IMR-90 (cell line): ENCODE measurements around the gene TTC28. TPM values are rescaled to one million over a fixed set of nuclear protein-coding genes. Genes with fewer than 3 reads are reported as not detected.

Experiments
- ATAC-seq: fragments of 200-7000 bp; cut with Tn5 transposase; 2 replicates; pipeline ENCODE4 v1.9.1; 2020; ENCODE audit warnings: low read depth, mild to moderate bottlenecking, moderate library complexity
- BruUV-seq: library from RNA; stranded (reverse); fragments of 400-500 nt; replicated peaks from 2 replicates; lab custom pipeline; 2021; lab: Mats Ljungman, UMichigan
- CTCF ChIA-PET: fragments of 300-600 bp; formaldehyde crosslinking; extraction: SDS; loops from one replicate; lab custom pipeline; 2021; ENCODE audit warnings: antibody characterized with exemption; lab: Yijun Ruan, JAX
- POLR2A ChIA-PET: fragments of 300-600 bp; sonication (Branson Sonifier 250); formaldehyde crosslinking; loops from one replicate; lab custom pipeline; 2022; ENCODE audit warnings: antibody characterized with exemption; ENCODE audit not compliant: unreplicated experiment; lab: Charles Lee
- DNase-seq: peaks from one replicate; pipeline ENCODE4 v3.0.0; 2013
- H2AFZ ChIP-seq: replicated peaks from 2 replicates; pipeline ENCODE3; 2013; ENCODE audit warnings: low read length, mild to moderate bottlenecking; ENCODE audit not compliant: poor library complexity
- H2AK5ac ChIP-seq: 2 replicates; pipeline ENCODE4 v1.6.1; 2013; ENCODE audit warnings: low read depth, low read length, inconsistent platforms
- H2AK9ac ChIP-seq: replicated peaks from 2 replicates; pipeline ENCODE3; 2013; ENCODE audit warnings: mild to moderate bottlenecking, low read depth, low read length, moderate library complexity; ENCODE audit not compliant: poor library complexity
- H2BK120ac ChIP-seq: 2 replicates; pipeline ENCODE4 v1.6.1; 2013; ENCODE audit warnings: low read depth, low read length, inconsistent platforms
- H2BK15ac ChIP-seq: 3 replicates; pipeline ENCODE4 v1.6.1; 2013; ENCODE audit warnings: low read depth, low read length, inconsistent platforms
- H2BK20ac ChIP-seq: 2 replicates; pipeline ENCODE4 v1.6.1; 2013; ENCODE audit warnings: low read depth, mild to moderate bottlenecking, inconsistent platforms, low read length, moderate library complexity
- H2BK5ac ChIP-seq: 2 replicates; pipeline ENCODE4 v1.6.1; 2013; ENCODE audit warnings: mild to moderate bottlenecking, low read depth, low read length, inconsistent platforms; ENCODE audit not compliant: poor library complexity, severe bottlenecking
- H3K14ac ChIP-seq: replicated peaks from 2 replicates; pipeline ENCODE4 v1.6.1; 2013; ENCODE audit warnings: low read depth, low read length, inconsistent platforms
- H3K18ac ChIP-seq: 2 replicates; pipeline ENCODE4 v1.6.1; 2013; ENCODE audit warnings: low read depth, low read length, control low read depth
- H3K23ac ChIP-seq: 2 replicates; pipeline ENCODE4 v1.6.1; 2013; ENCODE audit warnings: low read depth, low read length, inconsistent platforms
- H3K27ac ChIP-seq: 2 replicates; pipeline ENCODE4 v1.5.1; 2013; ENCODE audit warnings: mild to moderate bottlenecking, control low read depth, low read length; ENCODE audit not compliant: insufficient read depth
- H3K27me3 ChIP-seq: 2 replicates; pipeline ENCODE4 v1.6.1; 2013; ENCODE audit warnings: low read length; ENCODE audit not compliant: control insufficient read depth, insufficient read depth
- H3K36me3 ChIP-seq: 2 replicates; pipeline ENCODE4 v1.6.1; 2013; ENCODE audit warnings: low read length, mixed read lengths; ENCODE audit not compliant: control insufficient read depth, insufficient read depth
- H3K4ac ChIP-seq: 2 replicates; pipeline ENCODE4 v1.6.1; 2013; ENCODE audit warnings: low read depth, low read length, inconsistent platforms
- H3K4me1 ChIP-seq: 2 replicates; pipeline ENCODE4 v1.6.1; 2013; ENCODE audit warnings: low read length, mixed read lengths; ENCODE audit not compliant: control insufficient read depth, insufficient read depth
- H3K4me2 ChIP-seq: 2 replicates; pipeline ENCODE4 v1.6.1; 2013; ENCODE audit warnings: low read depth, mild to moderate bottlenecking, control low read depth, low read length, moderate library complexity
- H3K4me3 ChIP-seq: 2 replicates; pipeline ENCODE4 v1.5.1; 2013; ENCODE audit warnings: low read depth, mild to moderate bottlenecking, control low read depth, low read length, moderate library complexity; ENCODE audit not compliant: insufficient read depth
- H3K56ac ChIP-seq: 2 replicates; pipeline ENCODE4 v1.6.1; 2013; ENCODE audit warnings: low read length, inconsistent platforms; ENCODE audit not compliant: insufficient read depth; ENCODE audit errors: extremely low read depth
- H3K79me1 ChIP-seq, 2 experiments: 2 replicates each; pipeline ENCODE4 v1.6.1; 2013; ENCODE audit warnings: low read length in 2 of 2, inconsistent platforms in 1 of 2, low read depth in 1 of 2
- H3K9ac ChIP-seq: 2 replicates; pipeline ENCODE4 v1.6.1; 2013; ENCODE audit warnings: low read depth, low read length, control low read depth
- H3K9me1 ChIP-seq: 2 replicates; pipeline ENCODE4 v1.6.1; 2013; ENCODE audit warnings: low read length, inconsistent platforms; ENCODE audit not compliant: insufficient read depth
- H3K9me3 ChIP-seq: 2 replicates; pipeline ENCODE4 v1.6.1; 2013; ENCODE audit warnings: low read length; ENCODE audit not compliant: control insufficient read depth, insufficient read depth
- H4K20me1 ChIP-seq: 2 replicates; pipeline ENCODE4 v1.6.1; 2013; ENCODE audit warnings: low read length, inconsistent platforms; ENCODE audit not compliant: insufficient read depth
- H4K5ac ChIP-seq: 2 replicates; pipeline ENCODE4 v1.6.1; 2013; ENCODE audit warnings: mild to moderate bottlenecking, low read depth, low read length, control low read depth
- H4K8ac ChIP-seq, 2 experiments: 2 replicates each; pipeline ENCODE4 v1.6.1; 2013; ENCODE audit warnings: low read depth in 2 of 2, low read length in 2 of 2, control low read depth in 1 of 2, inconsistent platforms in 1 of 2
- H4K91ac ChIP-seq: 2 replicates; pipeline ENCODE4 v1.6.1; 2013; ENCODE audit warnings: low read depth, low read length, inconsistent platforms; ENCODE audit not compliant: insufficient read depth
- BHLHE40 ChIP-seq: fragments of 150-350 bp; IDR thresholded peaks from 2 replicates; pipeline ENCODE4 v1.6.1; 2016; ENCODE audit warnings: mild to moderate bottlenecking, low read depth, low read length
- CEBPB ChIP-seq: IDR thresholded peaks from 2 replicates; pipeline ENCODE4 v1.6.1; 2012; ENCODE audit warnings: low read depth, low read length, improper control_type of control experiment
- CHD1 ChIP-seq: IDR thresholded peaks from 2 replicates; pipeline ENCODE4 v1.6.1; 2012; ENCODE audit warnings: low read depth, low read length, improper control_type of control experiment
- FOS ChIP-seq: fragments of 150-350 bp; IDR thresholded peaks from 2 replicates; pipeline ENCODE4 v1.6.1; 2016; ENCODE audit warnings: low read depth, low read length
- MAZ ChIP-seq: IDR thresholded peaks from 2 replicates; pipeline ENCODE4 v1.6.1; 2012; ENCODE audit warnings: low read depth, mild to moderate bottlenecking, low read length, improper control_type of control experiment, moderate library complexity, borderline replicate concordance
- NFE2L2 ChIP-seq: fragments of 150-350 bp; IDR thresholded peaks from 2 replicates; pipeline ENCODE4 v1.6.1; 2016; ENCODE audit warnings: low read depth, mild to moderate bottlenecking, low read length
- POLR2A ChIP-seq: IDR thresholded peaks from 2 replicates; pipeline ENCODE4 v1.6.1; 2012; ENCODE audit warnings: mild to moderate bottlenecking, low read depth, low read length
- RAD21 ChIP-seq: IDR thresholded peaks from 2 replicates; pipeline ENCODE4 v1.6.1; 2012; ENCODE audit warnings: low read length, improper control_type of control experiment
- SMC3 ChIP-seq: fragments of 150-350 bp; IDR thresholded peaks from 2 replicates; pipeline ENCODE4 v1.6.1; 2016; ENCODE audit warnings: low read depth, mild to moderate bottlenecking, antibody characterized with exemption, low read length, moderate library complexity
- USF2 ChIP-seq: fragments of 150-350 bp; IDR thresholded peaks from 2 replicates; pipeline ENCODE4 v1.6.1; 2017; ENCODE audit warnings: mild to moderate bottlenecking, antibody characterized with exemption, low read length, low read depth
- whole genome bisulfite sequencing, 2 experiments: methylation state at CpG; one replicate each; pipeline versions ENCODE4 v1.1.5 to v1.1.7; 2013; ENCODE audit warnings: missing lambda C conversion rate in 2 of 2; ENCODE audit not compliant: insufficient read length in 1 of 2; ENCODE audit errors: extremely low coverage in 2 of 2; 5-methylcytosine and 5-hydroxymethylcytosine counted together
- dilution Hi-C: fragments of 300-500 bp; cut with HindIII; formaldehyde crosslinking; loops from one replicate; pipeline ENCODE4 v1.14.3; 2018; ENCODE audit warnings: low sequenced_read_pairs; ENCODE audit not compliant: unreplicated experiment
- in situ Hi-C: fragments of 300-500 bp; cut with MboI; formaldehyde crosslinking; loops from 3 replicates; pipeline ENCODE4 v1.14.3; 2019; ENCODE audit warnings: low sequenced_read_pairs, inconsistent platforms, mixed read lengths
- intact Hi-C: fragments of 100-400 bp; cut with micrococcal nuclease; formaldehyde crosslinking; loops from 2 replicates; pipeline ENCODE4 v1.10.0; 2022
- polyA plus RNA-seq, 3 experiments: library from polyadenylated mRNA; depleted of rRNA; stranded (reverse); fragments of >200 nt; gene quantifications; 2 replicates each; pipeline ENCODE4 v1.2.3, GENCODE V29; 2012; ENCODE audit warnings: low replicate concordance in 1 of 3
- total RNA-seq: library from RNA; depleted of rRNA; stranded (reverse); fragments of >200 nt; gene quantifications from 2 replicates; pipeline ENCODE4 v1.2.3, GENCODE V29; 2012

TTC28 gene
- total and polyA plus RNA-seq, 2 of the 4 experiments (the other 2 are of a cell fraction): 5.6 to 13.3 TPM

DNA sequence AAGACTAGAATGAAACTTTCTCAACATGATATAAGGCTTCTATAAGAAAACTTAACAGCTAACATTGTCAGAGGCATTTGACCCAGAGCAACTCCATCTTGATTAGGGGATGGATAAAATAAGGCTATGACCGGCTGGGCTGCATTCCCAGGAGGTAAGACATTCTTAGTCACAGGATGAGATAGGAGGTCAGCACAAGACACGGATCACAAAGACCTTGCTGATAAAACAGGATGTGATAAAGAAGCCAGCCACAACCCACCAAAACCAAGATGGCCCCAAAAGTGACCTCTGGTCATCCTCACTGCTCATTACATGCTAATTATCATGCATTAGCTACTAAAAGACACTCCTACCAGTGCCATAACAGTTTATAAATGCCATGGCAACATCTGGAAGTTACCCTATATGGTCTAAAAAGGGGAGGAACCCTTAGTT, 135.2 kb downstream of the TTC28 start:
- Histone ChIP-seq H3K14ac (no peak overlapping the region), H3K9me3 (peaks cover 4% of the 10 kb centered on the region), H2BK20ac (no peak overlapping the region), H2BK15ac (no peak overlapping the region), H3K36me3 (no peaks in the 10 kb centered on the region), H3K27me3 (no peaks in the 10 kb centered on the region), H3K23ac (no peak overlapping the region), H3K4me3 (no peak overlapping the region), H3K9me1 (peaks cover 6% of the 10 kb centered on the region; the same call in 1 of the 2 replicates), H2BK5ac (no peak overlapping the region), H3K79me1 (peaks cover 12 to 16% of the 10 kb centered on the region in 2 experiments), H3K56ac (no peak overlapping the region), H3K4me2 (no peak overlapping the region), H3K4me1 (peaks cover 2% of the 10 kb centered on the region; the same call in 1 of the 2 replicates), H2AK5ac (no peak overlapping the region), H4K91ac (no peak overlapping the region), H3K18ac (no peak overlapping the region), H4K5ac (no peak overlapping the region), H3K4ac (no peak overlapping the region), H3K27ac (no peak overlapping the region), H2BK120ac (no peak overlapping the region), H2AK9ac (no peak overlapping the region), H4K20me1 (no peaks in the 10 kb centered on the region), H2AFZ (no peak overlapping the region), H4K8ac (no peak overlapping the region), H3K9ac (no peak overlapping the region)
- DNase-seq (peak; percentile 24), ATAC-seq (no peak)
- ChIA-PET POLR2A (no interaction called here), CTCF (no interaction called here)
- dilution Hi-C loops (no loop called here), intact Hi-C loops (no loop called here), in situ Hi-C loops (no loop called here)
- WGBS, 2 experiments: 0% methylated on average over 1 of the region's 2 CpGs; no CpG with 5 or more reads in 1 of the 2 experiments
- BruUV-seq: no TSS peak
- TF ChIP-seq CEBPB: no peak
- TF ChIP-seq BHLHE40: no peak
- no peak for TF ChIP-seq NFE2L2
- no peak for TF ChIP-seq FOS
- no peak for TF ChIP-seq RAD21
- no peak for TF ChIP-seq POLR2A
- no peak for TF ChIP-seq USF2
- TF ChIP-seq CHD1: no peak
- TF ChIP-seq MAZ: no peak
- TF ChIP-seq SMC3: no peak
